Upper lobe of left lung (tissue), 6 donors: ENCODE data around the gene KCP. TPM values are rescaled to one million over a fixed set of nuclear protein-coding genes. Genes with fewer than 3 reads are reported as not detected.
A peak's percentile ranks its signal among the peaks of the same experiment; 100 is the strongest.

Experiments
- ATAC-seq, 2 donors: fragments of 200-7000 bp; cut with Tn5 transposase; one replicate each; pipeline ENCODE4 v1.9.1; 2022; ENCODE audit warnings: mild to moderate bottlenecking in 2 of 2, moderate library complexity in 2 of 2; ENCODE audit not compliant: low FRiP score in 2 of 2
- DNase-seq, 2 donors: peaks; one replicate each; pipeline ENCODE4 v3.0.0-alpha.2; 2019 to 2020
- H3K27ac ChIP-seq, 4 donors: fragments of 200-600 bp; sonication (generic); one replicate each; pipeline ENCODE4 v1.5.1; 2016 to 2019
- H3K27me3 ChIP-seq, 4 donors: fragments of 200-600 bp; sonication (generic); one replicate each; pipeline ENCODE4 v1.5.1; 2017 to 2019
- H3K36me3 ChIP-seq, 4 donors: fragments of 200-600 bp; sonication (generic); one replicate each; pipeline ENCODE4 v1.5.1; 2016 to 2019
- H3K4me1 ChIP-seq, 4 donors: fragments of 200-600 bp; sonication (generic); one replicate each; pipeline ENCODE4 v1.5.1; 2018 to 2019
- H3K4me3 ChIP-seq, 4 donors: fragments of 200-600 bp; sonication (generic); one replicate each; pipeline ENCODE4 v1.5.1; 2017 to 2019; ENCODE audit warnings: mild to moderate bottlenecking in 2 of 4, moderate library complexity in 1 of 4
- H3K9me3 ChIP-seq, 4 donors: fragments of 200-600 bp; sonication (generic); one replicate each; pipeline ENCODE4 v1.5.1; 2018 to 2019
- CTCF ChIP-seq, 6 experiments: fragments of 450-650 bp in 4 of 6; fragments of 200-600 bp in 2 of 6; sonication (generic) in 2 of 6; IDR thresholded peaks; one replicate each; pipeline ENCODE4 v1.5.1; 2016 to 2019; ENCODE audit warnings: antibody characterized with exemption in 6 of 6
- EP300 ChIP-seq, 4 donors: sonication (generic); formaldehyde crosslinking; IDR thresholded peaks; one replicate each; pipeline ENCODE4 v1.5.1; 2017; ENCODE audit warnings: antibody characterized with exemption in 4 of 4, control low read depth in 2 of 4
- POLR2A ChIP-seq, 4 donors: fragments of 450-650 bp; IDR thresholded peaks; one replicate each; pipeline ENCODE4 v1.5.1; 2016 to 2017; ENCODE audit warnings: antibody characterized with exemption in 4 of 4, mild to moderate bottlenecking in 2 of 4
- POLR2AphosphoS5 ChIP-seq, 2 donors: sonication (generic); formaldehyde crosslinking; IDR thresholded peaks; one replicate each; pipeline ENCODE4 v1.5.1; 2017; ENCODE audit warnings: antibody characterized with exemption in 2 of 2
- WGBS, 2 donors: methylation state at CpG; one replicate each; pipeline ENCODE4 v1.1.5; 2017 to 2018; 5-methylcytosine and 5-hydroxymethylcytosine counted together
- total RNA-seq, 6 donors: library from RNA; depleted of rRNA in 4 of 6; stranded (reverse); fragments of >200 nt in 4 of 6; gene quantifications; one replicate each; pipeline versions ENCODE4 v1.1.0 to v1.2.1, GENCODE V29; 2016 to 2021
- donor health status: DM: no; HTN: no; CAD: no; lungs with moderate emphysema.
- donor health status: DM: no; HTN: yes; CAD: no; lungs with severe emphysema.

KCP gene
- total RNA-seq, 6 donors from 2014 or later: 0.15 to 2.1 (median 1.1) TPM; not detected in 1

- Histone ChIP-seq H3K4me3 (peak overlapping the region; percentile 63 to 87 (median 80)), H3K27me3 (no peaks in the 10 kb centered on the region), H3K4me1 (peaks cover 16 to 31% (median 20%) of the 10 kb centered on the region in 4 donors), H3K27ac (peak overlapping the region; percentile 71 to 94 (median 82)), H3K36me3 (peaks cover 0 to 19% (median 16%) of the 10 kb centered on the region in 4 donors), H3K9me3 (no peaks in the 10 kb centered on the region)
- TF ChIP-seq EP300 (IDR thresholded peaks at IDR 0.05): no peak
- TF ChIP-seq CTCF (IDR thresholded peaks at IDR 0.05): peak; percentile 31 to 60 (median 44)
- peak; percentile 58 to 65 for ATAC-seq
- 0 to 1% methylated on average over 6 of the region's 6 CpGs for WGBS, 2 donors
- DNase-seq: peak in 1 of 2 donors; percentile 62
Measured at GRCh38 chr7:128863433-128863989, 47.0 kb downstream of the KCP start.

DNA sequence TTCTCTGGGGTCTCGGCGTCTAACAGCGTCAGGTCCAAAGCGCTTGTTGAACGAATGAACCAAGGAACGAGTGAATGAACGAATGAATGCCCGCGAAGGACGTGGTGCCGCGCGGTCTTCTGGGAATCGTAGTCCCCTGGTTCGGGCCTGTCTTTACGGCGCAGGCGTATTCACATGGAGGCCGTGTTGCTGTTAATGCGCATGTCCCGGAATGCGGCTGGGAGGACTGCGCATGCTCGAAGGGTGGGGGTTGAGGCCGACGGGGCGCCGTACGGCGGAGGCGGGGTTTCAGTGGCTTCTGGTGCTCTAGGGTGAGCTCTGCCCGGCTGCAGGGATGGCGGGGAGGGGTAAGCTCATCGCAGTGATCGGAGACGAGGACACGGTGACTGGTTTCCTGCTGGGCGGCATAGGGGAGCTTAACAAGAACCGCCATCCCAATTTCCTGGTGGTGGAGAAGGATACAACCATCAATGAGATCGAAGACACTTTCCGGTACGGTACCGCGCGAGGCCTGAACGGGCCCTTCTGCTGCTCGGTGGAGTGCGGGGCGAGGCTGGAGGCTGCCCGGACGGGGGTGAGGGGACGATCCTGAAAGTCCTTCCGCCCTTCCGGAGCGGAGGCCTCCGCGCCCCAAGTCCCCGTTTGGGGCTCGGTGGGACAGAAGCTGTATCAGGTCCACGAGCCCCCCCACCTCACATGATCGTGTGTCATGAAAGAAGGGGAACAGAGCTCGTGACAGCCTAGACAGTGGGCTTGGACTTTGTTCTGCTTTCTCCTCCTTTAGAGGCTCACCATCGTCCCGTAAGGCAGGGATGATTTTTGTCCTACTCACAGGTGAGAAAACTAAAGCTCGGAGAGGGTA, 47.7 kb downstream of the KCP start, which contains the start of gene ATP6V1F:
Gene ATP6V1F, plus strand, starts transcription at position 286 of the 862 bp plus-strand sequence. Its CDS starts 49 bp downstream, at position 335.
- H3K9me3 ChIP-seq: no peaks in the 10 kb centered on the region
- WGBS, 2 donors: 1% methylated on average over 39 to 65 of the region's 65 CpGs
- peaks cover 14 to 26% (median 17%) of the 10 kb centered on the region in 4 donors for H3K4me1 ChIP-seq
- DNase-seq: peak; percentile 97
- TF ChIP-seq EP300 (IDR thresholded peaks at IDR 0.05) (peak in 1 of 4 donors; percentile 68), CTCF (IDR thresholded peaks at IDR 0.05) (peak in 4 of 6 experiments; percentile 16 to 47 (median 28)), POLR2AphosphoS5 (IDR thresholded peaks at IDR 0.05) (peak; percentile 53 to 89), POLR2A (IDR thresholded peaks at IDR 0.05) (peak in 3 of 4 donors; percentile 60 to 89 (median 85))
- peak within 1 kb of the TSS; percentile 63 to 87 (median 80) for H3K4me3 ChIP-seq
- H3K27me3 ChIP-seq: no peaks in the 10 kb centered on the region
- H3K36me3 ChIP-seq: peaks cover 0 to 19% (median 16%) of the 10 kb centered on the region in 4 donors
- H3K27ac ChIP-seq: peak within 1 kb of the TSS; percentile 71 to 94 (median 82)
- ATAC-seq: peak; percentile 95

- peak overlapping the region in 3 of 4 donors; percentile 80 to 87 (median 81) for H3K4me3 ChIP-seq
- no peak for ATAC-seq
Measured at GRCh38 chr7:128861957-128862570, 48.4 kb downstream of the KCP start.

More at GRCh38 chr7:128861957-128862570, 48.4 kb downstream of the KCP start:
- no peaks in the 10 kb centered on the region for H3K9me3 ChIP-seq
- WGBS, 2 donors: 73 to 74% methylated on average over 15 of the region's 15 CpGs
- H3K36me3 ChIP-seq: peaks cover 0 to 19% (median 16%) of the 10 kb centered on the region in 4 donors
- H3K4me1 ChIP-seq: peaks cover 14 to 26% (median 17%) of the 10 kb centered on the region in 4 donors
- no peak for DNase-seq
- peak overlapping the region in 3 of 4 donors; percentile 71 to 91 (median 73) for H3K27ac ChIP-seq
- H3K27me3 ChIP-seq: no peaks in the 10 kb centered on the region
- no peak for TF ChIP-seq CTCF (IDR thresholded peaks at IDR 0.05)
- no peak for TF ChIP-seq POLR2A (IDR thresholded peaks at IDR 0.05)
- no peak for TF ChIP-seq EP300 (IDR thresholded peaks at IDR 0.05)
